IPS-NIHi11 (cell line): Measurements from ENCODE around the gene XDH.
A peak's percentile ranks its signal among the peaks of the same experiment; 100 is the strongest.

Experiments
- DNase-seq: peaks from one replicate; pipeline ENCODE4 v3.0.0; 2012; ENCODE audit warnings: mixed read lengths, low spot score

XDH gene

GRCh38 chr2:31365348-31365747 lies 49.2 kb downstream of the XDH start:
- no peak for DNase-seq

- no peak for DNase-seq
These were observed 50.4 kb downstream of the XDH start for GRCh38 chr2:31363956-31364750.

GRCh38 chr2:31362581-31362980 lies 52.0 kb downstream of the XDH start:
- no peak for DNase-seq

- DNase-seq: no peak
These were observed 55.3 kb downstream of the XDH start for GRCh38 chr2:31359229-31359628.

GRCh38 chr2:31354837-31355236 lies 59.7 kb downstream of the XDH start:
- DNase-seq: peak; percentile 28

- DNase-seq: no peak
These were observed 61.4 kb downstream of the XDH start for GRCh38 chr2:31353179-31353578.

GRCh38 chr2:31349684-31350083 lies 64.9 kb downstream of the XDH start:
- DNase-seq: no peak

GRCh38 chr2:31349160-31349559 lies 65.4 kb downstream of the XDH start:
- DNase-seq: no peak

GRCh38 chr2:31348618-31349017 lies 65.9 kb downstream of the XDH start:
- DNase-seq: no peak

GRCh38 chr2:31347750-31348149 lies 66.8 kb downstream of the XDH start:
- DNase-seq: no peak

GRCh38 chr2:31347319-31347718 lies 67.2 kb downstream of the XDH start:
- DNase-seq: no peak

- DNase-seq: no peak
These were observed 70.1 kb downstream of the XDH start for GRCh38 chr2:31344447-31344846.

- no peak for DNase-seq
These were observed 73.2 kb downstream of the XDH start for GRCh38 chr2:31341351-31341750.

GRCh38 chr2:31339696-31340095 lies 74.8 kb downstream of the XDH start:
- no peak for DNase-seq

GRCh38 chr2:31337860-31338259 lies 76.7 kb downstream of the XDH start:
- DNase-seq: no peak

GRCh38 chr2:31337197-31337596 lies 77.3 kb downstream of the XDH start:
- no peak for DNase-seq

- peak; percentile 29 for DNase-seq
These were observed 78.5 kb downstream of the XDH start for GRCh38 chr2:31335921-31336585.

- no peak for DNase-seq
These were observed 80.1 kb downstream of the XDH start for GRCh38 chr2:31334311-31335026.

GRCh38 chr2:31333527-31334183 lies 80.9 kb downstream of the XDH start:
- peak; percentile 88 for DNase-seq

GRCh38 chr2:31333046-31333445 lies 81.5 kb downstream of the XDH start:
- no peak for DNase-seq

- no peak for DNase-seq
These were observed 82.0 kb downstream of the XDH start for GRCh38 chr2:31332521-31332920.

- DNase-seq: no peak
These were observed 83.4 kb downstream of the XDH start for GRCh38 chr2:31331156-31331555.
